ENCODE data around the gene ATP5ME.

ATP5ME gene

GRCh38 chr4:634599-634985 is 39.5 kb downstream of the ATP5ME start:
- no peak for DNase-seq (ENCODE audit: low spot score)

- no peak for DNase-seq (ENCODE audit: low spot score)
These were observed 40.0 kb downstream of the ATP5ME start for GRCh38 chr4:633976-634598.

- no peak for DNase-seq (ENCODE audit: low spot score)
These were observed 40.7 kb downstream of the ATP5ME start for GRCh38 chr4:633406-633805.

GRCh38 chr4:632926-633325 is 41.1 kb downstream of the ATP5ME start:
- DNase-seq (ENCODE audit: low spot score): no peak

GRCh38 chr4:632196-632790 is 41.8 kb downstream of the ATP5ME start:
- no peak for DNase-seq (ENCODE audit: low spot score)

GRCh38 chr4:630656-631055 is 43.4 kb downstream of the ATP5ME start:
- no peak for DNase-seq (ENCODE audit: low spot score)

GRCh38 chr4:629915-630641 is 44.0 kb downstream of the ATP5ME start:
- no peak for DNase-seq (ENCODE audit: low spot score)

- DNase-seq (ENCODE audit: low spot score): no peak
These were observed 44.5 kb downstream of the ATP5ME start for GRCh38 chr4:629636-629914.

GRCh38 chr4:628821-629635 is 45.0 kb downstream of the ATP5ME start:
- DNase-seq (ENCODE audit: low spot score): no peak

- no peak for DNase-seq (ENCODE audit: low spot score)
These were observed 45.8 kb downstream of the ATP5ME start for GRCh38 chr4:628311-628741.

GRCh38 chr4:627347-628125 is 46.5 kb downstream of the ATP5ME start:
- no peak for DNase-seq (ENCODE audit: low spot score)

GRCh38 chr4:626201-627091 is 47.6 kb downstream of the ATP5ME start:
- DNase-seq (ENCODE audit: low spot score): no peak

- DNase-seq (ENCODE audit: low spot score): no peak
These were observed 48.4 kb downstream of the ATP5ME start for GRCh38 chr4:625631-626161.

GRCh38 chr4:624705-625590 is 49.1 kb downstream of the ATP5ME start, which contains the start of gene PDE6B:
TSS of gene PDE6B (plus strand) at chr4:625573. CDS start at chr4:625627, 54 bp downstream.
- DNase-seq (ENCODE audit: low spot score): no peak

- DNase-seq (ENCODE audit: low spot score): no peak
These were observed 50.0 kb downstream of the ATP5ME start for GRCh38 chr4:623914-624566.

GRCh38 chr4:622996-623913 is 50.8 kb downstream of the ATP5ME start:
- DNase-seq (ENCODE audit: low spot score): no peak
